ENCODE data around the gene KCNK16.
A peak's percentile ranks its signal among the peaks of the same experiment; 100 is the strongest.

Gene KCNK16

DNA sequence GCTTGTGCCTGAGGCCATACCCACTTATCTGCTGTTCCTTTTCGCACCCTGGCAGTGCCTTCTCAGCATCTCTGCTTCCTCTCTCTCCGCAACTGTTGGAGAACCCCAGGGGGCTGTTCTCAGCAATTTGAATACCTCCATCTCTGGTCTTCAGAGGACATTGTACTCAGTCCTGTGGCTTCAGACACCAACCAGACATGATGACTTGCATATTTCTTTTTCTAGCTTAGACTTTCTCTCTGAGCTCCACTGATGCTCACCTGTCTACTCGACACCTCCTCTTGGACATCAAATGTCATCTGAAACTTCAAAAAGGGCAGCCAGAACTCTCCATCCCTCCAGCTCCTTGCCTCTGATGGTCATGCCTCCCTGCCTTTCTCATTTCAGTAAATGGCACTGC, 18.9 kb upstream of the KCNK16 start:
- DNase-seq: no peak

DNA sequence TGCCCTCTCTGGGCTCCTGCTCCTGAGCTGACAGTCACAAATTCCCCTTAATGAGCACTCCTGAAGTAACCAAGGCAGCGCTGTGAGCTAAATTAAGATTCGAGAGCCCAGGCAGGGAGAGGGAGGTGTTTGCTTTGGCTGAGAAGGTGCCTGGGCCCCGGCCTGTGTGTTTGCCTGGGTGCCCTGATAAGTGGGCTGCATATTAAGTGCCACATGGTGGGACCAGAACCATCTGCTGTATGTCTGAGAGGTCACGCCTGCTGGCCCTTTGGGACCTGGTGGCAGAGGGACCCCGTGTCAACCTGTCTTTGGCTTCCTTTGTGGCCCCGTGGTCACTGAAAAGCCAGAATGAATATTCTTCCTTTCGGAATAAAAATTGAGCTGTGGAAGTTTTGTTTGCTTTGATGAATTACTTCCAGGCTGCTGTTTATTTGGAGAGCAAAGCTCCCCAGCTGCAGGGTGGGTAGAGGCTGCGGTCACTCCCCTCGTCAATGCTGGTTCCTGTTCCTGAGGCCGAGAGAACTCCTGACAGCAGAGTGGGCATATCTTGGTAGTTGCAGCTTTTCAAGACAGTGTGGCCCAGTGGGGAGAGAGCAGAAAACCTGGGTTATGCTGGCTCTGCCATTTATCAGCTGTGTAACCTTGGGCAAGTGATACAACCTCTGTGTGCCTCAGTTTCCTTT, 17.5 kb upstream of the KCNK16 start:
- no peak for DNase-seq

DNA sequence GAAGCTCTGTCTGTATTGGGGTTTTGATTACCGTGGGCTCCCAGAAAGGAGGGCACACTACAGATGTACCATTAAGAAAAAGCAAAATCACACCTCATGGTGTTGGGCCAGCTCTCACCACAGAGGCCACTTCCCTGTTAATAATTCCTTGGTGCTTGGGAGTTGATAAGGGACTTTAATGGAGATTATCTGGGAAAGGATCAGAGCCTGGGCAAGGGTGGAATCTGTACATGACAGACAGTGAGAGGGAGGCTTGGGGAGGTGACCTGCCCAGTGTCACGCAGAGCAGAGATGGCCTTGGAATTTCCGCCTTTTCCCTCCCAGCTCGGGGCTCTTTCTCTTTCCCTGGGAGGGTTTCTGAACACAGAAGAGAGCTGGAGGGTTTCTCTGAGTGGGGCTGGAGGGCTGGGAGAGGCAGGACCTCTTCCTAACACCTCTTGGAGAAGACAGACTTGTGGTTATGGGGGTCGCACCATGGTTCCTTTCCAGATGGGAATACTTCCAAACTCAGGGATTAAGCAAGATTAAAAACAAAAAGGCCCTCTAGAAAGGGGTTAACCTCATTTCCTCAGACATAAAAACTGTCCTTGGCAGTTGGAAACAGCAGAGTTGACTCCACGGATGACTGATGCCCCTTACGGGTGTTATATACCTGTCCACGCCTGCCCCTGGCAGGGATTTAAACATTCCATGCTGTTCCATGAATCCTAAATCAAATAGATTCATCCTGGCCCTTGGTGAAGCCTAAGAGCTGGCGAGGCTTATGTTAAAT, 16.8 kb upstream of the KCNK16 start:
- DNase-seq: no peak

DNA sequence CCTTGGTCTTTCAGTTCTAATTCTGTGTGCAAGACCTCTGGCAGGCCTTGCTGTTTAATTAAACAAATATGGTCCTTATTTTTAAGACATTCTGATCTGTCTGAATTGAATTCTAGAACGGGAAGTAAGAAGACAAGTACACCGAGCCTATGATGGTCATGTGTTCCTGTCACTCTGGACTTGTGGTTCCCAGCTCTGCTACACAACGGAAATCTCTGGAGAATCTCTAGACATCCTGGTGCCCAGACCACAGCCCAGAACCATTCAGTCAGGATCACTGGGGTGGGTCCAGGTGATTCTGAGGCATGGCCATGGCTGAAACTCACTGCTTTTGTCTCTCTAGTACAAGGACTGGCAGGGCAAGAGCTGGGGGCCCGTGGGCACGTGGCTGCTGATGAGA, 15.9 kb upstream of the KCNK16 start:
- no peak for DNase-seq

DNA sequence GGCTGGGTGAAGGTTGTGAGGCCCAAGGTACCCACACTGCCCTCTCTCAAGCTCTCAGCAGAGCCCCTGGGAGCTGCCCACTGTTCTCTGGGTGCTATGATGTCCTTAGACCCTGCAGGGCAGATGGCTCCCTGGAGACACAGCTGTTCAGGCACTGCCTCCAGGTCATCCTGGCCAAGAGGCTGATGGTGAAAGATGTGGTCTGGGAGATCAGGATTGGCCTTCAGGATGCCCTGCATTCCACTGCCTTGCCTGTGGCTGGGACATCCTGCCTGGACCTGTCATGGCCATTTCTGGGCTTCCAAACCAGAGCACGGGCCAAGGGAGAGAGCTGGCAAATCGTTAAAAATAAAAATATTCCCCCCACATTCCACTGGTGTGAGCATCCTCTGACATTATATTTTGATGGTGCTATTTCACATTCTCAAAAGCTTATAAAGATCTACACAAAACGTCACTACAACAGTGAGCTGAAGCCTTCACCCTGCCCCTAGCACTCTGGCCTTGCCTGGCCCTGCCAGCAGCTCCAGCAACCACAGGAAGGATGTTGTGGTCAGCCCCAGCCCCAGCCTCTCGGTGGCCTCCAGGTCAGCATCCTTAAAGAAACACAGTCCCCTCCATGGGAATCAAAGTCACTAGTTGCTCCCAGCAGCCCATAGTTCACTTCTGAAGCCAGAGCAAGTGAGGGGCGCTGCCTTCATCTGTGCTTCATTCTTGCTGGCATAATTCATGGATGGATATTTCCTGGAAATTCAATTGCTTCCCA, 13.5 kb upstream of the KCNK16 start:
- DNase-seq: no peak

DNA sequence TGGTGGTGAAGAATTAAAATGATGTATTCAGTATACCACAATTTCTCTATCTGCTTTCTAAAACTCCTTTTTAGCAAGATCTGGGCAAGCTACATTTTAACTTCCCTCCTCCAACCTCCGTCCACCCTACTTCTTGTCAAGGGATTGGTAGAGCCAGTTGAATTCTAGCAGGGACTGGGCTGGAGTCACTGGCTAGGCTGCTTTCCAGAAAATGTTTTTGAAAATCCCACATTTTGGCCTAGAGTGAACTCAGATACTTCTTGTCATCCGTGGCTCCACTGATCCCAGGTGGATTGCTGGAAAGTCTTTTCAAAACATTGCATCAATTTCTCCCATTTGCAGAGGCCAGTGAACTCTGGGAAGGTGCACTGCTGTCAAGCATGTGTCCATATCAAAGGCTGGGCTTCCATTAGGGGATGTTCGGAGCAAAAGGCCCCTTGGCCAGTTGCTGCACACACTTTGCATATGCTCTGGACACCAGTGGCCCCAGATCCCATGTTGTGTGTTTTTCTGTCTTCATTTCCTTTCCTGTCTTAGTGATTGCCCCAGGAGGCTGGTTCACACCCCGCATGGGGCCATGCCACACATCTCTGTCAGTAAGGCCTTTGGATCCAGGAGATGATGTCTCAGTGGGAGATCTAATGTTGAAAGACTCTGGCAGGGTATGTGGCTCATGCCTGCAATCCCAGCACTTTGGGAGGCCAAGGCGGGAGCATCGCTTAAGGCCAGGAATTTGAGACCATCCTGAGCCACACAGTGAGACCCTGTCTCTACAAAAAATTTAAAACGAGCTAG, 11.3 kb upstream of the KCNK16 start:
- DNase-seq: no peak

DNA sequence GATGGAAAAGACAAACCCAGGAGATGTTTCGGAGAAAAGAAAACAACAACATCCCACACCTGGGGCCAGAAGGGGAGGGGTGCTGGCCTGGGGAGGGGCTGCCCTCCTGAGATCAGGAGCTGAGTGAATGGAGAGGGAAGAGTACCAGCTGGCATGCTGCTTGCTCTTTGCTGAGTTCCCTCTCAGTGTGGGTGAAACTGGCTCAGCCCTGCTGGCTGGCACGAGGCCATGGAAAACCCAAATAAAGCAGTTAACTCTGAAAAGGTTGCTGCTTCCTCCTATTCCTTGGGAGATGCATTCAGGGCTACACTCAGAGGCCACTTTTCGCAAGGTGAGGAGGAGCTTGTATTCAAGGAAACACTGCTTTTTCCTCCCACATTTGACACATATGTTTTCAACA, 8.0 kb upstream of the KCNK16 start:
- DNase-seq: no peak

DNA sequence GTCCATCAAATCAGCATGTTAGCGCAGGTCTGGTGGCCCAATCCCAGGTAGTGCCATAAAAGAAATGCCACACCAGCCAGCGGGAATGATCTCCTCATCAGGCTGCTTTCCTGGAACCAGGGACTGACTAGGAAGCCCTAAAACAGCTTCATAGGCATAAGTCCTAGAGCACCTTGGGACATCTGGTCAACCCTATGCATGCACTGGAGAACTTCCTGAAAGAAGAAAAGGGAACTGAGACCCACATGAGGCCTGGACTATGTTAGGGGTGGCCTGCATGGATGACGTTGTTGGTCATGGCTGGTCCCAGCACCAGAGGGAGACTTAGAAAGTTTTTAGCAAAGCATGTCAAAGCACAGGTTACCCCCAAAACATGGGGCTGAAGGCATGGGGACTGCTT, 7.6 kb upstream of the KCNK16 start:
- DNase-seq: no peak

DNA sequence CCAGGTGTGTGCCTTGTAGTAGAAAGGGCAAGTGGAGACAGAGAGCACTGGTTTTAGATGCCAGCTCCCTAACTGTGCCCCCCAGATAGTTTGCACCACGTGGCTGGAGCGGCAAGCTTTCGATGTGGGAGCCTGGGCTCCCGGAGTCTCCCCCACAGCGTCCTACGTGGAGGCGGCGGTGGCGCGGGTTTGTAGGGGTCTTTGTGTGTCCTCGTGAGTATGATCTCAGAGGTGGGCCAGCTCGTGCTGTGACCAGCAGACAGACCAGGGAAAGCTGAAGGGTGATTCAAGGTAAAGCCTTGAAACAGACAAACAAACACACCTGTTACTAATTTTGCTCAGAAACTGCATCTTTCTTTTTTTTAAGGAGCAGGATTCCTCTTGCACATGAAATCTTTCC, 5.6 kb upstream of the KCNK16 start:
- DNase-seq: no peak

DNA sequence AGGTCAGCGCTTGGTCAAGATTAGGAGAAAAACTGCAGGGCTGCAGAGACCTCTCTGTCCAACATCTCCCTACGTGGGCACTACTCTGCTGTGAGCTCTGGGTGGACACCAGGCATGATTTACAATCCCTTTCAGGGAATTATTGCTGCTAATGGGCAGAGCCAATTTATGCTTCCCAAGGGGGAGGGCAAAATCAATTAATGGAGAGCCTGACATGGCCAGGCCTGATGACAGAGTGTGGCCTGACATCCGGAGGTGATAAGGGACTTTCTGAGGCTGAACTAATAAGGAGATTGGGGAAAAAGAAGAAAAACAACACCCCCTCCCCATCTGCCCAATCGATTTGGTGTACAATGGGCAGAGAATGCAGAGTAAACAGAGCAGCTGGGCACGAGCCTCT, 5.0 kb upstream of the KCNK16 start:
- no peak for DNase-seq

DNA sequence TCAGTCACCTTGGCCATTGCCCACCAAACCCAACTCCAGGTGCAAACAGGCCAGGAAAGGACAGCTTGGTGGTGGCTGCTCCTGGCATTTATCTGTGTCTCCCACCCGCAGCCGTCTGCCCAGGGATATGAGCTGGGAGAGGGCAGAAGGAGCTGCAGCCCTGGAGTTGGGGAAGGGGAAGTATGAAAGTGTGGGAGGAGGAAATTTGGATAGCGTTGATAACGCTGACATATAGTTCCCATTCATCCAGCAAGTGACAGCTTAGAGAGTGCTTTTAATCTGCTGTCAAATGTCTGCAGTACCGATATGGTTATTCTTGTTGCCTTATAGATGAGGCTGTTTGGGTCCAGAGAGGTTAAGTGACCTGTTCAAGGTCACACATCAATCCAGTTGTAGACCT, 741 bp downstream of the KCNK16 start:
- no peak for DNase-seq

DNA sequence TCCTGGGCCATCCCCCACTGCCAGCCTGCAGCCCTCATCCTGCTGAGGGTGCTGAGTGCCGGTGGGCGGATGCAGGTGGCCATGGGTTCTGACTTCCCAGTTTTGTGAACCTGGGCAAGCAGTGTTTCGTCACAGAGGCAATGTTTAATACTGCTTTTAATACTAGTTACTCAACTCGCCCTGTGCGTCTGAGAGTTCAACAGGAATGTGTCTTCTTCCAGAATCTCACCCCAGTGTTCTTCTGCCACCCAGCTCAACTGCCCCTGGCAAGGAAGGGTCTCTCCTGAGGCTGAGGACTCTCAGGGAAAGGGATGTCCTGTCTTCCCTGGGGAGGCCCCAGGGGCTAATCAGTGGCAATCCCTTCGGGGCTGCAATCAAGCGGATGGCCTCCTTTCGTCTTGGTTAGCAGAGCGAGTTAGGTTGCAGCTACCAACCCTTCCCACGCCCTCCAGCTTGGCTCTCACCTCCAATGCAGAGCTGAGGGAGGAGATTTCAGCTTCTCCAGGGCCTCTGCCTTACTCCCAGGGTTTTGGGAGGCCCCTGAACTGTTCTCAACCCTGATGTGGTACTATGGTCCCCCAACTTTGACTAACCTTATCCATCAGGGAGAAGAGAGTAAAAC, 2.0 kb downstream of the KCNK16 start:
- no peak for DNase-seq

DNA sequence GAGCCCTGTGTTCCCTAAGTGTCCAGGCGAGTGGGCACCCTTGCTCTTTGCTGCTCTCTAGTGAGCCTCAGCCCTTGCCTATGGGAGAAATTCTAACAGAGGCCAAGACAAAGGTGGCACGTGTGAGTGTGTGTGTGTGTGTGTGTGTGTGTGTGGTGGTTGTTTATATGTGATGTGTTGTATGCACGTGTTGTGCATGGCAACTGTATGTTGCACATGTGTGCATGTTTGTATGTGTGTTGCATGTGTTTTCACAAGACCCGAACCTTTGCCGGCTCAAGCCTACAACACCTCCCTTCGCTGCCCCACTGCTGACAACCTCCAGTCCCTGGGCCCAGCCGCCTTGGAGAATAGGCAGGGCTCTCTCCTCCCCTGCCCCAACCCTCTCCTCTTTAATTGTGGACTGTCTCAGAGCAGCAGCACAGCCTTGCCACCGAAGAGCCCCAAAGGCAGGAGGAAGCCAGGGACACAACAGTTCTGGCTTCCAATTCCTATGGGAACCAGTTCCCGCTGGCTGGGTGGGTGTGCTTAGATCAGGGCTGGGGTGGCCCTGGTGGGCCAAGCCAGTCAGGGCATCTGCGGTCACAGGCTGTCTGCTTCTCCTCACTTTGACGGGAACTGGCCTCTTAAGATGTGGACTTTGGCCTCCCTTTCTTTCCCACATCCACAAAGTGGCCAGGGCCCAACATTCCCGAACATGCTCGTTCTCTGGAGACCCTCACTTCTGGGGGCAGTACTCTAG, 2.7 kb downstream of the KCNK16 start:
- DNase-seq: no peak

DNA sequence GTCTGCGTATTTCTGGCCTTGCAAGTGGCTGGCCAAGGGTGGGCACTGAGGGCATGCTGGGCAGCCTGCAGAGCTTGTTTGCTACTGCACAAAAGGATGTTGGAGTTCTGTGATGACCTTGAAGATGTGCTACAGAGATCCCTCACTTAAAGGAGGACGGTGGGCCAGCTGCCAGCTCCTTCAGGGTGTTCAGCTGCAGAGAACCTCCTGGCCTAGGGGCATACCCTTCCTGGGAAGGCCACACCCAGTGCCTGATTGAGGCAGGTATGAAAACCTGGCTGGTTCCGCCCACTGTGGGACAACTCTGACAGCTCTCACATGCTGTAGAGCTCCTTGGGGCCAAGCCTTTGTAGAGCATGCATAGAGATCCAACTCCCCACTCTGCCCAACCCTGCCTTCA, 5.2 kb downstream of the KCNK16 start:
- no peak for DNase-seq

DNA sequence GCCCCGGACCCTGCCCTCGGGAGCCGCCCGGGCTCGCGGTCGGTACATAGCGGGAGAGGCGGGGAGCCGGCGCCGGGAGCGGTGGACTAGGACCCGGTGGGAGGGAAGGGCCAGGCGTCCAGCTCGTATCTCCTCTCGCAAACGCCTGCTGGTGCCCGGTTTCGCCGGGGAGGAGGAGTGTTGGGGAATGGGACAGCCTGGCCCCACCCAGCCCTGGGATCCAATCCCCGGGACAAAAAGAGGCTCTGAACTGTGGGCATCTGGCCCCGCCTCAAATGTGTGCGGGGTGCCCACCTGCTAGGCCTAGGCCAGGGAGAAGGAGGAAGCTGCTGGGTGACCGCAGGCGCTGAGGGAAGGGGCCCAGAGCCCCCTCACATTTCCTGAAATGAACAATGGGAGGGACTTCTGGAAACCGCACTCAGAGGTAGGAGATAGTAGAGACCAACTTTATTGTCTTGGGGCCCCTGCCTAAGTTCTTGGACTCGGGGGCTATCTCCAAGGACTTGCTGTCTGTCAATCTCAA, 8.2 kb downstream of the KCNK16 start, which contains the start of gene KCNK17:
Gene KCNK17, minus strand, starts transcription at position 147 of the 523 bp plus-strand sequence. Its CDS starts 99 bp downstream, at position 48.
- no peak for DNase-seq

DNA sequence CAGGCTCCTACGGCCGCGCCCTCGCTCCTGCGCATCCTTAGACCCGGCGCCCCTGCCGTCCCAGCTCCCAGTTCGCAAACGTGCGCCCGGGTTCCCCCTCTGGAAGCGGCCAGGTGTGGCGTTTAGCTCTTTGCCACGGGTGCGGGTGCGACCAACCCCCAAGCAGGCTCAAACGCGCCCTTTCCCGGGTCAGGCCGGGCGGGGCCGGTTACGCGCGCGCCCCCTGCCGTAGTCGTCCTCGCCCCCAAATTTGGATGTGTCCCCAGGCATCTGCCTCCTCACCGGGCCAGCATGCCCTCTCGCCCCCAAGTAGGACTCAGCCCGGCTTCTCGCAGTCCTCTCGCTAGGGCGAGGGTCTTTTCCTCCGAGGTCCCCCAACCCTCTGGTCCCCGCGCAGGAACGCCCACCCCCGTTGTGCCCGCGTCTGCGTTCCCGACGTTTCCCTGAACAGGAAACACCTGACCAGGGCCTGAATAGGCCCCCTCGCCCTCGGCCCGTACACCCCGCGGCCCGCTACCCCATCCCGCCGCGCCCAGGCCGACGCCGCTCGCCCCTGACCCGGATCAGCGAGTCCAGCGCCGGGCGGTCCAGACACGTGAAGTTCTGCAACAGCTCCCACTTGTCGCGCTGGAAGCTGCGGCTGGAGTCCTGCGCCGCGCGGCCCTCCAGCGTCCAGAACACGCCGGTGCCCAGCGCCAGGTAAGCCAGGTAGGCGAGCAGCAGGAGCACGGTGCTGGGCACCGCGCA, 8.8 kb downstream of the KCNK16 start:
- DNase-seq: no peak

DNA sequence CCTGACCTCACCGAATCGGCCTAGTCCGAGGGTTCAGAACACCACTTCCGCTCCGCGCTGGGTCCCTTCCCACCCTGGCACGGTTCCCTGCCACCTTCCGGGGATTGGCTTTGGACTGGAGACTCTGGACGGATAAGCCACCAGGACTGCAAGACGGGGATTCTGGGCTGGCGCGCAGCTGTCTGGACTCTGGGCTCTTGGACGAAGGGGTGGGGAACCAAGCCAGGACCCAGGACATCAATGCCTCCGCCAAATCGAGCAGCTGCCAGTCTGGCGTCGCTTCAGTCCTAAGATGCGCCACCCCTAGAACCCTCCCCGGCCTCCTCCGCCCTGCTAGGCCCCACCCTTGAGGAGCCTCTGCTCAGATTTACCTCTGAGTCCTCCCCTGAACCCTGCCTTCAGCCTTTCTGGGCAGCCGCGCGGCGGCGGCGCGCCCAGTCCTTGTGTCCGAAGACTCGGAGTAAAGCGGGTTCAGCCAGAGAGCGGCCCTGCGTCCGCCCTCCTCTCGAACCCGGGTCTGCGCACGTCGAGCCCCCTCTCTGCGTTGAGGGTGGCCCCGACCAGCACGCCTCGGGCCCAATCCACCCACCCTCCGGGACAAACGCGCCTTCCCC, 9.5 kb downstream of the KCNK16 start:
- no peak for DNase-seq

DNA sequence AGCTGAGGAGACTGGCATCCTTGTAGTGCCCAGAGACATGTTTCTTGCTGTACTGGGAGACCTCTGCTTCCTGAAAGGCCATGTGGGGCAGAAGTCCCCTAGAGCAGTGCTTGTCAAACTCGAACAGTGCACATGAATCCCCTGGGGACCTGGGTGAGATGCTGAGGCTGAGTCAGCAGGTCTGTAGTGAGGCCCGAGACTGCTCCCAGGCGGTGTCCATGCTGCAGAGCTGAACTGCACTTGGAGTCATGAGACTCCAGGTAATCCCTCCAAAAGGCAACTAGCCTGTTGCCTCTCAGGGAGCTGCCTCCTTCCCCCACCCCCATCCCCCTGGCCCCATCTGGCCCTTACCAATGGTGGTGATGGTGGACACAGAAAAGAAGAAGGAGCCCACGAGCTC, 12.0 kb downstream of the KCNK16 start:
- no peak for DNase-seq

DNA sequence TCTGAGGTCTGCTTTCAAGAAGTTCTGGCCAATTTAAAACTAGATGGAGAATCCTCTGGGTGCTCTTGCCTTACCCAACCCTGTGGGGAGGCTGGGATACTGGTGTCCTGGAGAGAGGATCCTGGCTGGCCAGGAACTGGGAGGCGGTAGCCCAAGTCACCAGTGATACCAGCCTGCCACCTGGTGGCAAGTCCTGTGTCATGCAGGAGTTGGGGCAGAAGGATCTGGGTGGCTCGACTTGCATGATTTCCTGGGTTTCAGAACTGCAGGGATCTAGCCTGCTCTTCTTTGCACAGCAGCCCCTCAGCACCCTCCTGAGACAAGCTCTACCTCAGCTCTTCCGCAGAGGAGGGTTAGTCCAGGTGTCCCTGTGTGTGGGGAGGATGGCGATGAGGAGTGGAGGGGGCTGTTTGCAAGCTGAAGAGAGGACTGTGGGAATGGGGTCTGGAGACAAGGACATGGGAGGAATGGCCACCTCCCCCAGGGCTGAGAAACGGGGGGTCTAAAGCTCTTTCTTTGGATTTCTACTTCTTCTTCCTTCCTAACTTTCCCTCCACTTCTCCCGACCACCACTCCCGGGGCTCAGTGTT, 12.5 kb downstream of the KCNK16 start:
- DNase-seq: peak; percentile 58

DNA sequence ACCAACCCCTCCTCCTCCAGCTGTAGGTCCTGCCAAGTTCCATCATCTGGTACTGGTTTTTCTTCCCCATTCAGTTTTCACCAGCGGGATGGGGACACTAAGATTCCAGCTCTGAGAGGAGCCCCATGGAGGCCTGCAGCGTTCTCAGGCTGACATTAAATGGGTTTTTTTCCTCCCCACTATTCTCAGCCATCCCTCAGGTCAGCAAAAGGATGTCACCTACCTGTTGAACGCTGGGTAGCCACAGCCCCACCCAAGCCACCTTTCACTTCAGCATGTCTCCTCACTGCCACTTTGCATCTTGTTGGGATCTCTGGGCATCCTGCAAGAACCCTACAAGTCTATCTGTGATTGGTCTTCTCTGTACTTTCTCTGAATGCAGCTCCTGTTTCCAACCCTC, 15.0 kb downstream of the KCNK16 start:
- DNase-seq: no peak

Data from activated T-cell treated with anti-CD3 and anti-CD28 coated beads, Interleukin-2, amount 50 U/mL, for 1 hour (primary cell).